ENCODE measurements around the gene PSENEN. TPM values are rescaled to one million over a fixed set of nuclear protein-coding genes. Genes with fewer than 3 reads are reported as not detected.

PSENEN gene
- total RNA-seq, 1 donor from 2014 or later: 63.7 TPM

GRCh38 chr19:35708391-35708790, 37.1 kb upstream of the PSENEN start:
- no peak for DNase-seq (ENCODE audit: low read depth)
- H3K4me3 ChIP-seq (ENCODE audit: low read depth, low read length): no peak overlapping the region
- no peak for TF ChIP-seq CTCF (conservative IDR thresholded peaks at IDR 0.05; ENCODE audit: low read depth, low read length)

- H3K4me3 ChIP-seq (ENCODE audit: low read depth, low read length): no peak overlapping the region
- no peak for TF ChIP-seq CTCF (conservative IDR thresholded peaks at IDR 0.05; ENCODE audit: low read depth, low read length)
- DNase-seq (ENCODE audit: low read depth): no peak
Measured at GRCh38 chr19:35710784-35711723, 34.4 kb upstream of the PSENEN start.

GRCh38 chr19:35712567-35713505, 32.6 kb upstream of the PSENEN start:
- no peak overlapping the region for H3K4me3 ChIP-seq (ENCODE audit: low read depth, low read length)
- TF ChIP-seq CTCF (conservative IDR thresholded peaks at IDR 0.05; ENCODE audit: low read depth, low read length): no peak
- no peak for DNase-seq (ENCODE audit: low read depth)

- H3K4me3 ChIP-seq (ENCODE audit: low read depth, low read length): no peak overlapping the region
- no peak for DNase-seq (ENCODE audit: low read depth)
- TF ChIP-seq CTCF (conservative IDR thresholded peaks at IDR 0.05; ENCODE audit: low read depth, low read length): no peak
Measured at GRCh38 chr19:35713506-35713850, 32.0 kb upstream of the PSENEN start.

- no peak for DNase-seq (ENCODE audit: low read depth)
Measured at GRCh38 chr19:35713904-35714495, 31.5 kb upstream of the PSENEN start.

More at GRCh38 chr19:35713904-35714495, 31.5 kb upstream of the PSENEN start:
- no peak for TF ChIP-seq CTCF (conservative IDR thresholded peaks at IDR 0.05; ENCODE audit: low read depth, low read length)
- no peak overlapping the region for H3K4me3 ChIP-seq (ENCODE audit: low read depth, low read length)

All from epithelial cell of proximal tubule (primary cell).